AG10803 (cell line): ENCODE results near the gene FCER2.

Source experiments
- DNase-seq: peaks from one replicate; pipeline ENCODE4 v3.0.0; 2010; ENCODE audit warnings: low read depth
- H3K4me3 ChIP-seq: 2 replicates; pipeline ENCODE4 v1.5.1; 2011; ENCODE audit warnings: mild to moderate bottlenecking, low read length, control low read depth
- CTCF ChIP-seq: conservative IDR thresholded peaks from 2 replicates; pipeline ENCODE4 v1.5.1; 2011; ENCODE audit warnings: mild to moderate bottlenecking, low read length, control low read depth, inconsistent platforms

The FCER2 gene

GRCh38 chr19:7677669-7678311 is 24.1 kb downstream of the FCER2 start:
- no peak for TF ChIP-seq CTCF
- no peak for DNase-seq
- no peak overlapping the region for H3K4me3 ChIP-seq

DNA sequence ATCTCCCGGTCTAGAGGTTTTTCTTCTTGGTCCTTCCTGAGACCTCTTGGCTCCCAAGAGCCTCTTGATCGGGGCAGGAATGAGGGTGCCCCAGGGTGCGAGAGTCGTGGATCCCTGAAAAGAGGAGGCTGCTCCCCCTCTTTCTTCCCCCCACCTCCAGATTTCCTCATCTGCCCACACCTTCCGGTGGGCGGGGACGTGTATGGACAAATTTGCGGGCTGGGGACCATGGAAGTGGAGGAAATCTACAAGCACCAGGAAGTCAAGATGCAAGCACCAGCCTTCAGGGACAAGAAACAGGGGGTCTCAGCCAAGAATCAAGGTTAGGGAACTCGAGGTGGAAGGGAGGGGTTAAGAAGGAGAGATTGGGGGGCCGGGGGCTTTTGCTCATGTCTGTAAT is 25.1 kb downstream of the FCER2 start, which contains the start of gene MCEMP1:
Gene MCEMP1 (plus strand): TSS at position 237 of the 400 bp plus-strand sequence. CDS start 31 bp downstream, at position 268.
- DNase-seq: no peak

GRCh38 chr19:7676376-7676775 is 25.6 kb downstream of the FCER2 start:
- H3K4me3 ChIP-seq: no peak overlapping the region
- no peak for DNase-seq
- TF ChIP-seq CTCF: no peak

More for the DNA sequence above, 25.1 kb downstream of the FCER2 start, which contains the start of gene MCEMP1:
- TF ChIP-seq CTCF: no peak
- no peak within 1 kb of the TSS for H3K4me3 ChIP-seq

DNA sequence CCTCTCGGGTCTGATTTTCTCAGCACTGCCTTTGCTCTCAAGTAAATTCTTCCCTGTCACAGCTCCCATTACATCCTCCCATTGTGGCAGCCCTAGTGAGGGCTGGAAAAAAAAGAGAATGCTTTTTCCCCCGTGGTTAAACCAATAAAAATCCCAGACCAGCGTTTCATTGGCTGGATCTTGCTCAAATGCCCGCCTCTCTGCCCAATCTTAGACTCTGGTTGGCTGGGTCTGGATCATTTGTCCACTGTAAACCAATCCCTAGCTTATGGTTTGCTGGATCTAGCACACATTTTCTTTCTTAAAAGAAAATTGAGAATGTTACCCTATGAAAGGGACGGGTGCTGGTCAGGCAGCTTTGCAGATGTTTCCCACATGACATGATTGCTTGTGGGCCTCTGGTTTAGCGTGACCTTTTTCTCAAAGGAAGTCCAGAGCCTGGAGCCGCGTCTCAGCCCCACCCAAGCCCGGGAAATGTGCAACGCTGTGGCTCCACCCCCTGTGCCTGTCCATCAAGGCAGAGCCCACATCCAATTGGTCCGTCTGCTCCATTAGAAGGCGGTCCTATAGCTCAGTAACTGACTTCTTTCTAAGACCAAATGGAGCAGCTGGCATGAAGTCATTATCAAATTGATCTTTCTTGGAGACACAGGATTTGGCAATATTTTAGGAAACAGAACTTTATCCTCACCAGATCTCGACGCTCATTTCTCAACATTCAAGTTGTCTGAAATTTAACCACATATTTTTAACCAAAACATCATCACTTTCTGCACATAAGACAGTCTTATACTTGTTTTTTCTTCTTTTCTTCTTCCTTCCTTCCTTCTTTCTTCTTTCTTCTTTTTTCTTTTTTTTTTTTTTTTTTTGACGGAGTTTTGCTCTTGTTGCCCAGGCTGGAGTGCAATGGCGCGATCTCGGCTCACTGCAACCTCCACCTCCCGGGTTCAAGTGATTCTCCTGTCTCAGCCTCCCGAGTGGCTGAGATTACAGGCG is 27.6 kb downstream of the FCER2 start:
- TF ChIP-seq CTCF: no peak
- no peak overlapping the region for H3K4me3 ChIP-seq
- peak; percentile 63 for DNase-seq

GRCh38 chr19:7672522-7672921 is 29.4 kb downstream of the FCER2 start:
- no peak for DNase-seq
- no peak for TF ChIP-seq CTCF
- no peak overlapping the region for H3K4me3 ChIP-seq

GRCh38 chr19:7670790-7671189 is 31.1 kb downstream of the FCER2 start:
- H3K4me3 ChIP-seq: no peak overlapping the region
- DNase-seq: no peak
- no peak for TF ChIP-seq CTCF
